EL (cell line): ENCODE data around the gene CNTNAP2.

ENCODE experiments used
- DNase-seq: peaks from one replicate; pipeline ENCODE4 v3.0.0-alpha.2; 2016

Gene CNTNAP2

GRCh38 chr7:147805996-147806576 is 1689.5 kb downstream of the CNTNAP2 start:
- DNase-seq: no peak

- no peak for DNase-seq
Measured at GRCh38 chr7:147809786-147810185, 1693.2 kb downstream of the CNTNAP2 start.

DNA sequence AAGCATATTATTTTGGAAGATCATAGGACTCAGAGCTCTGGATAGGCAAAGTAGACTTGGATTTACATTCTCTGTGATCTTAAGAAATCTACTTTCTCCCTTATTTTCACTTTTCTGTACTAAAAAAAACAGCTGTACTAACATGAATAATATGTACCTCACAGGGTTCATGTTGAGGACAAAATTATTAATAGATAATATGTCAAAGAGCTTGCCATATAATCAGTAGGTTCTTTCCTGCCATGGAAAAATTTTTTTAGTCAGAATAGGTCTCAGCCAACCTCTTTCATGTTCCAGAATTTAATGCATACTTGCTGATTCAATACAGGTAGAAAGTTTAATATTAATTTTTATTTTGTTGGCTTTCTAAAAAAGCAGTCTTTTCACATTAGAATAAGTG is 1693.7 kb downstream of the CNTNAP2 start:
- no peak for DNase-seq

- no peak for DNase-seq
Measured at GRCh38 chr7:147811923-147812322, 1695.3 kb downstream of the CNTNAP2 start.

GRCh38 chr7:147813316-147813715 is 1696.7 kb downstream of the CNTNAP2 start:
- no peak for DNase-seq

GRCh38 chr7:147818317-147818716 is 1701.7 kb downstream of the CNTNAP2 start:
- DNase-seq: no peak

- no peak for DNase-seq
Measured at GRCh38 chr7:147824671-147825070, 1708.1 kb downstream of the CNTNAP2 start.

DNA sequence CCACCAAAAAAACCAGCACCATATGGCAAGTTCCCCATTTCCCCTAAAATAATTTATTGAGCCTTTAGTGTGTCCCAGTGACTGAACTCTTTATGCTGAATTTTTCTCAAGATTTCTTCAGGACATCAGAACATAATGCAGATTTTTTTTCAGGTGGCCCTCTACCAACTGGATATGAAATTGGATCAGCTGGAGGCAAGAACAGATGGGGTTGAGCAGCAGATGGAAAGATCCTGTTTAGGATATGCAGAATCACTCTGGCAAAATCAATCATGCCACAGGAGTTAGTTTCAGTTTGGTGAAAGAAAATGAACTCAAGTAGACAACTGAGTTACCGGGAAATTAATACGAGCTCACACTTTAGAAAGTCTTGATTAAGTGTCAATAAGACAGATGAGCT is 1712.4 kb downstream of the CNTNAP2 start:
- DNase-seq: no peak

- DNase-seq: no peak
Measured at GRCh38 chr7:147833557-147833956, 1717.0 kb downstream of the CNTNAP2 start.

GRCh38 chr7:147833970-147834369 is 1717.4 kb downstream of the CNTNAP2 start:
- no peak for DNase-seq

- no peak for DNase-seq
Measured at GRCh38 chr7:147852833-147853232, 1736.2 kb downstream of the CNTNAP2 start.

- DNase-seq: no peak
Measured at GRCh38 chr7:147857152-147858140, 1740.8 kb downstream of the CNTNAP2 start.

GRCh38 chr7:147858421-147858820 is 1741.8 kb downstream of the CNTNAP2 start:
- peak; percentile 1 for DNase-seq

DNA sequence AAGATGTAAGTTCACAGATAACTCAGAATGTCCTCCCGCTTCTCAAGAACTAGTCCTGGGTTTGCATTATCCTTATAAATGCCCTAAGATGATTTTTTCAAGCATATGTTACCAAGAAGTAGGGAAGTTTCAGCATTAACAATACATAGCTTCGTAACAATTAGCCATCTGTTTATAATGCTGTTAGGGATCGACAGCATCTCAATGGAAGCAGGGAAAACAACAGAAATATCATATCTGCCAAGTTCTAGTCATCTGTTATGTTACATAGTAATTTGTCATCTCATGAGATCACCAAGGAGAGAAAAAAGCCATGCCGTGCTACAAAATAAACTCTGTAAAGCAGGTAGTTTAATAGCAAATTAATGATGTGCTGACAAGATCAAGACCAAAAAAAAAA is 1742.4 kb downstream of the CNTNAP2 start:
- no peak for DNase-seq

GRCh38 chr7:147859486-147859885 is 1742.9 kb downstream of the CNTNAP2 start:
- DNase-seq: no peak

DNA sequence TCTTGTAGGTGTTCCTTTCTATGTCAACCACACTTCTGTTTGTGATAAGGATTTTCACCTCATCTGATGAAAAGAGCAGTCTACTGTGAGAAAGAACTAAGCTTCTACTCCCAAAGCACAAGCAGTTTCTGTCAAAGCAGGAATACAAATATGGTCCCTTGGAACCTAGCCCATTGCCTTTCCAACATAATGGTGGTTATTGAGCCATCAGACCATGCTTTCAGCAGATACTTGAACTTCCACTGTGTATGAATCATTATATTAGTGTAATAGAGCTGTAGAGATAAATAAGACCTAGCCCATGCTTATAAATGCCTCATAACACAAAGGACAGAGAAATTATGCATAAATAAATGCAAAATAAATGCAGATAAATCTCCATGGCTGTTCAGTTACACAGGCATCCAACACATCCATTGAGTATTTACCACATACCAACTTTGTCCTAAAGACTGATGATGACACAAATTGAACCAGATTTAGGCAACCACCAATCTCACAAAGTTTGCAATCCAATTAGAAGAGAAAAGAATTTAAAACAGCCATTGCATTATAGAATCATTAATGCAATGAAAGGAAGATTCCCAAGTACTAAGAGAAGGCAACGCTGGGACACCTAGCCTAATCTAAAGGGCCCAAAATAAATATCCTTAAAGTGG is 1744.6 kb downstream of the CNTNAP2 start:
- peak; percentile 38 for DNase-seq

GRCh38 chr7:147861945-147862344 is 1745.3 kb downstream of the CNTNAP2 start:
- DNase-seq: no peak

DNA sequence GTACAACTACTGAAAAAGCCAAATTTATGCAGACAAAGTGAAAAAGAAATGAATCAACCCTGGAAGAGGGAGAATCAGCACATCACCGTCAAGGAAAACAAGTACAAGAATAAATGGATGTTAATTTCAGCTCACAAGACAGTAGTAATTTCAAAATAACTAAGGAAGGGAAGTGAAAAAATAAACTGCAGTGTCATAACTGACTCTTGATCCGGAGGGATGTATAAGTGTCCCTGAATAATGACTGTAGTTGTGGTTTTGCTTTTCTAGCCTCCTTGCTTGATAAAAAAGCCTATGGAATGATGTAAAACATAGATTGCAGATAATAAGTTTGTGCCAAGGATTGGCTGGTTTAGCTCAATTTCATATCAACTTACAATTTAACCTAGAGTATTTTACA is 1752.9 kb downstream of the CNTNAP2 start:
- DNase-seq: no peak

DNA sequence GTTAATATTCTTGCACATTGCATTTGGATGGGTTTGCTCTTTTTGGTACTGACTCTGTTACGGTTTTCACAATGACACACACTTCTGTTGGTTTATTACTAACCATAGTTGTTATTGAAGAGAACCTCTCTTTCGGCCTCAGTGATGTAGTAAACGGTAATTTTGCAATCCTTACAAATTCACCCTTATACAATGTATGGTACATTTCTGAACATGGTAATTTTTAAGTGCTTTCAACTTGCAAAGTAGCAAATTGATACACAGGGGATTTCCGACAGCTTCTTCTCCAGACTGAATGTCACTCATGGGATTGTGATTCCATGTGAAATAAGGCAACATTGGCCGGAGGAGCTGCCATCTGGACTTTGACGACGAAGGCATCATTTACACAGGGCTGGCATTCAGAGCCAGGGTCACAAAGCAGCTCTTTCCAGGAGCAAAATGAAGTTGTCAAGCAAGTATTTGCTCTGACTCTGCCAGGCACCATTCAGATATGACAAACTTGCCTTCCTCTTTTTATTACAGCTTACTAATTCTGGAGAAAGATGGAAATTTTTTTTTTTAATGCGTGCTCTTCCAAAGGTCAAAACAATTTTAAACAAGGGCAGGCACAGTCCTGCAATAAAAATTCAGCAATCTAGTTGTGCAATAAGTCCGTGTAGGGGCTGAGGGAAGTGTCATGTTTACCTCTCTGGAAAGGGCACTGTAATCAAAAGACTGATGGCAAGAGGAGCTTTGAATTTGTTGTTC is 1762.5 kb downstream of the CNTNAP2 start:
- no peak for DNase-seq

- no peak for DNase-seq
Measured at GRCh38 chr7:147885869-147886268, 1769.3 kb downstream of the CNTNAP2 start.

GRCh38 chr7:147894271-147894670 is 1777.7 kb downstream of the CNTNAP2 start:
- DNase-seq: peak; percentile 13

DNA sequence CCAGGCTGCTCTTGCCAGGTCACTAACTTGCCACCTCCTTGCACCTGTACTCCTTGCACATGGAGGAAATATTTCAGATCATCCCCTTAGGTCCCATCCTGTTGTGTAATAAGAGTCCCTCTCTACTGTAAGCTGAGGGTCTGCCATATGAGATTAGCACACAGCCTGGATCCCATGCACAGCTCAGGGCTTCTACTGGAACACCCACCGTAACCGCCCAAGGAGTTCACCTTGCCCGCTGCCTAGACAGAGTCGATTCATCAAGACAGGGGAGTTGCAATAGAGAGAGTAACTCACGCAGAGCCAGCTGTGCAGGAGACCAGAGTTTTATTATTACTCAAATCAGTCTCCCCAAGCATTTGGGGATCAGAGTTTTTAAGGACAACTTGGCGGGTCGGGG is 1779.5 kb downstream of the CNTNAP2 start:
- no peak for DNase-seq
